ENCODE results near the gene UMODL1.

The UMODL1 gene

DNA sequence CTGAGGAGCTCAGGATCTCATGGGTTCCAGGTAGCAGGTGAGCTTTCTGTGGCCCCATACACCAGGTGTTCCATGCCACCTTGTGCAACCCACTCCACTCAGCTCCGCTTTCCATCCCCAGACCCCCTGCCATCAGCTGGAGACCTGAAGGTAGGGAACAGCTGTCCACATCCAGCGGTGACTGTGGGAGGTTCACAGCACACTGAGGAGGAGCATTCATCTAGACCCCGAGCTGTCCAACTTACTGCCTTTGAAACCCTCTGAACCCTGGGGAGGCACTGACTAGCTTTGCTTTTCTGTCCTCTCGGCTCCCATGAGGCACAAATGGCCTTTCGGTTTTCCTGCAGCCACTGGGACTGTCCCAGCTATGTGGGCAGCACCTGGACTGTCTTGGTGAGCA is 119.9 kb downstream of the UMODL1 start:
- no peak overlapping the region for H3K4me3 ChIP-seq
- H3K27ac ChIP-seq: no peak overlapping the region

- peak overlapping the region in 2 of 21 experiments; percentile 14 to 42 for H3K27ac ChIP-seq
Measured at GRCh38 chr21:42191696-42192595, 120.8 kb downstream of the UMODL1 start.

More at GRCh38 chr21:42191696-42192595, 120.8 kb downstream of the UMODL1 start:
- no peak overlapping the region for H3K4me3 ChIP-seq

Measured in skin epidermis (tissue), 12 donors.